IMR-90 (cell line): Measurements from ENCODE around the gene ATP13A5. TPM values are rescaled to one million over a fixed set of nuclear protein-coding genes. Genes with fewer than 3 reads are reported as not detected.

Source experiments
- ATAC-seq: fragments of 200-7000 bp; cut with Tn5 transposase; 2 replicates; pipeline ENCODE4 v1.9.1; 2020; ENCODE audit warnings: low read depth, mild to moderate bottlenecking, moderate library complexity
- BruUV-seq: library from RNA; stranded (reverse); fragments of 400-500 nt; replicated peaks from 2 replicates; lab custom pipeline; 2021; lab: Mats Ljungman, UMichigan
- CTCF ChIA-PET: fragments of 300-600 bp; formaldehyde crosslinking; extraction: SDS; loops from one replicate; lab custom pipeline; 2021; ENCODE audit warnings: antibody characterized with exemption; lab: Yijun Ruan, JAX
- POLR2A ChIA-PET: fragments of 300-600 bp; sonication (Branson Sonifier 250); formaldehyde crosslinking; loops from one replicate; lab custom pipeline; 2022; ENCODE audit warnings: antibody characterized with exemption; ENCODE audit not compliant: unreplicated experiment; lab: Charles Lee
- DNase-seq: peaks from one replicate; pipeline ENCODE4 v3.0.0; 2013
- H2AFZ ChIP-seq: replicated peaks from 2 replicates; pipeline ENCODE3; 2013; ENCODE audit warnings: low read length, mild to moderate bottlenecking; ENCODE audit not compliant: poor library complexity
- H2AK5ac ChIP-seq: 2 replicates; pipeline ENCODE4 v1.6.1; 2013; ENCODE audit warnings: low read depth, low read length, inconsistent platforms
- H2AK9ac ChIP-seq: replicated peaks from 2 replicates; pipeline ENCODE3; 2013; ENCODE audit warnings: mild to moderate bottlenecking, low read depth, low read length, moderate library complexity; ENCODE audit not compliant: poor library complexity
- H2BK120ac ChIP-seq: 2 replicates; pipeline ENCODE4 v1.6.1; 2013; ENCODE audit warnings: low read depth, low read length, inconsistent platforms
- H2BK15ac ChIP-seq: 3 replicates; pipeline ENCODE4 v1.6.1; 2013; ENCODE audit warnings: low read depth, low read length, inconsistent platforms
- H2BK20ac ChIP-seq: 2 replicates; pipeline ENCODE4 v1.6.1; 2013; ENCODE audit warnings: low read depth, mild to moderate bottlenecking, inconsistent platforms, low read length, moderate library complexity
- H2BK5ac ChIP-seq: 2 replicates; pipeline ENCODE4 v1.6.1; 2013; ENCODE audit warnings: mild to moderate bottlenecking, low read depth, low read length, inconsistent platforms; ENCODE audit not compliant: poor library complexity, severe bottlenecking
- H3K14ac ChIP-seq: replicated peaks from 2 replicates; pipeline ENCODE4 v1.6.1; 2013; ENCODE audit warnings: low read depth, low read length, inconsistent platforms
- H3K18ac ChIP-seq: 2 replicates; pipeline ENCODE4 v1.6.1; 2013; ENCODE audit warnings: low read depth, low read length, control low read depth
- H3K23ac ChIP-seq: 2 replicates; pipeline ENCODE4 v1.6.1; 2013; ENCODE audit warnings: low read depth, low read length, inconsistent platforms
- H3K27ac ChIP-seq: 2 replicates; pipeline ENCODE4 v1.5.1; 2013; ENCODE audit warnings: mild to moderate bottlenecking, control low read depth, low read length; ENCODE audit not compliant: insufficient read depth
- H3K27me3 ChIP-seq: 2 replicates; pipeline ENCODE4 v1.6.1; 2013; ENCODE audit warnings: low read length; ENCODE audit not compliant: control insufficient read depth, insufficient read depth
- H3K36me3 ChIP-seq: 2 replicates; pipeline ENCODE4 v1.6.1; 2013; ENCODE audit warnings: low read length, mixed read lengths; ENCODE audit not compliant: control insufficient read depth, insufficient read depth
- H3K4ac ChIP-seq: 2 replicates; pipeline ENCODE4 v1.6.1; 2013; ENCODE audit warnings: low read depth, low read length, inconsistent platforms
- H3K4me1 ChIP-seq: 2 replicates; pipeline ENCODE4 v1.6.1; 2013; ENCODE audit warnings: low read length, mixed read lengths; ENCODE audit not compliant: control insufficient read depth, insufficient read depth
- H3K4me2 ChIP-seq: 2 replicates; pipeline ENCODE4 v1.6.1; 2013; ENCODE audit warnings: low read depth, mild to moderate bottlenecking, control low read depth, low read length, moderate library complexity
- H3K4me3 ChIP-seq: 2 replicates; pipeline ENCODE4 v1.5.1; 2013; ENCODE audit warnings: low read depth, mild to moderate bottlenecking, control low read depth, low read length, moderate library complexity; ENCODE audit not compliant: insufficient read depth
- H3K56ac ChIP-seq: 2 replicates; pipeline ENCODE4 v1.6.1; 2013; ENCODE audit warnings: low read length, inconsistent platforms; ENCODE audit not compliant: insufficient read depth; ENCODE audit errors: extremely low read depth
- H3K79me1 ChIP-seq, 2 experiments: 2 replicates each; pipeline ENCODE4 v1.6.1; 2013; ENCODE audit warnings: low read length in 2 of 2, inconsistent platforms in 1 of 2, low read depth in 1 of 2
- H3K9ac ChIP-seq: 2 replicates; pipeline ENCODE4 v1.6.1; 2013; ENCODE audit warnings: low read depth, low read length, control low read depth
- H3K9me1 ChIP-seq: 2 replicates; pipeline ENCODE4 v1.6.1; 2013; ENCODE audit warnings: low read length, inconsistent platforms; ENCODE audit not compliant: insufficient read depth
- H3K9me3 ChIP-seq: 2 replicates; pipeline ENCODE4 v1.6.1; 2013; ENCODE audit warnings: low read length; ENCODE audit not compliant: control insufficient read depth, insufficient read depth
- H4K20me1 ChIP-seq: 2 replicates; pipeline ENCODE4 v1.6.1; 2013; ENCODE audit warnings: low read length, inconsistent platforms; ENCODE audit not compliant: insufficient read depth
- H4K5ac ChIP-seq: 2 replicates; pipeline ENCODE4 v1.6.1; 2013; ENCODE audit warnings: mild to moderate bottlenecking, low read depth, low read length, control low read depth
- H4K8ac ChIP-seq, 2 experiments: 2 replicates each; pipeline ENCODE4 v1.6.1; 2013; ENCODE audit warnings: low read depth in 2 of 2, low read length in 2 of 2, control low read depth in 1 of 2, inconsistent platforms in 1 of 2
- H4K91ac ChIP-seq: 2 replicates; pipeline ENCODE4 v1.6.1; 2013; ENCODE audit warnings: low read depth, low read length, inconsistent platforms; ENCODE audit not compliant: insufficient read depth
- CHD1 ChIP-seq: IDR thresholded peaks from 2 replicates; pipeline ENCODE4 v1.6.1; 2012; ENCODE audit warnings: low read depth, low read length, improper control_type of control experiment
- ELK1 ChIP-seq: fragments of 150-350 bp; IDR thresholded peaks from 2 replicates; pipeline ENCODE4 v1.6.1; 2016; ENCODE audit warnings: low read depth, mild to moderate bottlenecking, low read length, moderate library complexity, borderline replicate concordance
- FOS ChIP-seq: fragments of 150-350 bp; IDR thresholded peaks from 2 replicates; pipeline ENCODE4 v1.6.1; 2016; ENCODE audit warnings: low read depth, low read length
- MAFK ChIP-seq: IDR thresholded peaks from 2 replicates; pipeline ENCODE4 v1.6.1; 2012; ENCODE audit warnings: low read depth, low read length, improper control_type of control experiment
- NFE2L2 ChIP-seq: fragments of 150-350 bp; IDR thresholded peaks from 2 replicates; pipeline ENCODE4 v1.6.1; 2016; ENCODE audit warnings: low read depth, mild to moderate bottlenecking, low read length
- RAD21 ChIP-seq: IDR thresholded peaks from 2 replicates; pipeline ENCODE4 v1.6.1; 2012; ENCODE audit warnings: low read length, improper control_type of control experiment
- RCOR1 ChIP-seq: IDR thresholded peaks from 2 replicates; pipeline ENCODE4 v1.6.1; 2012; ENCODE audit warnings: mild to moderate bottlenecking, low read length, improper control_type of control experiment; ENCODE audit not compliant: insufficient replicate concordance
- RFX5 ChIP-seq: IDR thresholded peaks from 2 replicates; pipeline ENCODE4 v1.8.0; 2012; ENCODE audit warnings: low read depth, mild to moderate bottlenecking, low read length, moderate library complexity
- WGBS, 2 experiments: methylation state at CpG; one replicate each; pipeline versions ENCODE4 v1.1.5 to v1.1.7; 2013; ENCODE audit warnings: missing lambda C conversion rate in 2 of 2; ENCODE audit not compliant: insufficient read length in 1 of 2; ENCODE audit errors: extremely low coverage in 2 of 2; 5-methylcytosine and 5-hydroxymethylcytosine counted together
- dilution Hi-C: fragments of 300-500 bp; cut with HindIII; formaldehyde crosslinking; loops from one replicate; pipeline ENCODE4 v1.14.3; 2018; ENCODE audit warnings: low sequenced_read_pairs; ENCODE audit not compliant: unreplicated experiment
- in situ Hi-C: fragments of 300-500 bp; cut with MboI; formaldehyde crosslinking; loops from 3 replicates; pipeline ENCODE4 v1.14.3; 2019; ENCODE audit warnings: low sequenced_read_pairs, inconsistent platforms, mixed read lengths
- intact Hi-C: fragments of 100-400 bp; cut with micrococcal nuclease; formaldehyde crosslinking; loops from 2 replicates; pipeline ENCODE4 v1.10.0; 2022
- polyA plus RNA-seq, 3 experiments: library from polyadenylated mRNA; depleted of rRNA; stranded (reverse); fragments of >200 nt; gene quantifications; 2 replicates each; pipeline ENCODE4 v1.2.3, GENCODE V29; 2012; ENCODE audit warnings: low replicate concordance in 1 of 3
- total RNA-seq: library from RNA; depleted of rRNA; stranded (reverse); fragments of >200 nt; gene quantifications from 2 replicates; pipeline ENCODE4 v1.2.3, GENCODE V29; 2012
- TF ChIP-seq, protein P1 (sequence below): conservative IDR thresholded peaks from 2 replicates; pipeline ENCODE4 v1.5.1; 2012; ENCODE audit warnings: mild to moderate bottlenecking, low read depth, low read length, improper control_type of control experiment

Gene ATP13A5
- total and polyA plus RNA-seq, 2 of the 4 experiments (the other 2 are of a cell fraction), result not detected

DNA sequence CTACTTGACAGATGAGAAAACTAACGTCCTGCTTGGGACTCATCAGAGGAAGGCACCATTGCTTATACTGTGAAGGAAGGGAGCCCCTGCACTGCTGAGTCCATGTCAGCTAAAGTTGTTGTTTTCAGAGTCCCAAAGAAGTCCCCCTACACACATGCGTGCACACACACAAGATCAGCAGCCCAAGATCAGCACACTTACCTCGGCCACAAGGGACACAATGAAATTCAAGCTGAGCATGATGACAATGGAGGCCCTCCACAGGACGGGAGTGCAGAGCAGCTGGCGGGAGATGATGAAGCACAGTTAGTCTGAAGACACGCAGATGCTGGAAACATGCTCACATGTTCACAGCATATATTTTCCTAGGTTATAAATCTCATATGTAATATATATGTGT lies 28.6 kb upstream of the ATP13A5 start:
- Histone ChIP-seq H3K9me1 (no peaks in the 10 kb centered on the region), H2AFZ (no peak overlapping the region), H3K79me1 (no peaks in the 10 kb centered on the region), H3K9me3 (peaks cover 12% of the 10 kb centered on the region), H2BK20ac (no peak overlapping the region), H2AK5ac (no peak overlapping the region), H3K9ac (no peak overlapping the region), H3K4me2 (no peak overlapping the region), H3K4ac (no peak overlapping the region), H4K91ac (no peak overlapping the region), H3K4me3 (no peak overlapping the region), H3K14ac (no peak overlapping the region), H2BK15ac (no peak overlapping the region), H4K20me1 (no peaks in the 10 kb centered on the region), H3K23ac (no peak overlapping the region), H2BK120ac (no peak overlapping the region), H3K4me1 (no peaks in the 10 kb centered on the region), H3K56ac (no peak overlapping the region), H2AK9ac (peak overlapping the region; percentile 26), H3K18ac (no peak overlapping the region), H2BK5ac (no peak overlapping the region), H4K5ac (no peak overlapping the region), H3K36me3 (no peaks in the 10 kb centered on the region), H3K27ac (no peak overlapping the region), H4K8ac (no peak overlapping the region), H3K27me3 (no peaks in the 10 kb centered on the region)
- dilution Hi-C loops (no loop called here), in situ Hi-C loops (no loop called here), intact Hi-C loops (no loop called here)
- POLR2A ChIA-PET, result no interaction called here
- ATAC-seq (no peak), DNase-seq (no peak)
- WGBS, 2 experiments, result 40% methylated on average over 1 of the region's 6 CpGs; no CpG with 5 or more reads in 1 of the 2 experiments
- no TSS peak for BruUV-seq
- CTCF ChIA-PET, result no interaction called here
- TF ChIP-seq RAD21 (no peak), FOS (no peak), RCOR1 (no peak), RFX5 (no peak), MAFK (no peak), NFE2L2 (no peak), ELK1 (no peak), CHD1 (no peak)
- TF ChIP-seq, protein P1, sequence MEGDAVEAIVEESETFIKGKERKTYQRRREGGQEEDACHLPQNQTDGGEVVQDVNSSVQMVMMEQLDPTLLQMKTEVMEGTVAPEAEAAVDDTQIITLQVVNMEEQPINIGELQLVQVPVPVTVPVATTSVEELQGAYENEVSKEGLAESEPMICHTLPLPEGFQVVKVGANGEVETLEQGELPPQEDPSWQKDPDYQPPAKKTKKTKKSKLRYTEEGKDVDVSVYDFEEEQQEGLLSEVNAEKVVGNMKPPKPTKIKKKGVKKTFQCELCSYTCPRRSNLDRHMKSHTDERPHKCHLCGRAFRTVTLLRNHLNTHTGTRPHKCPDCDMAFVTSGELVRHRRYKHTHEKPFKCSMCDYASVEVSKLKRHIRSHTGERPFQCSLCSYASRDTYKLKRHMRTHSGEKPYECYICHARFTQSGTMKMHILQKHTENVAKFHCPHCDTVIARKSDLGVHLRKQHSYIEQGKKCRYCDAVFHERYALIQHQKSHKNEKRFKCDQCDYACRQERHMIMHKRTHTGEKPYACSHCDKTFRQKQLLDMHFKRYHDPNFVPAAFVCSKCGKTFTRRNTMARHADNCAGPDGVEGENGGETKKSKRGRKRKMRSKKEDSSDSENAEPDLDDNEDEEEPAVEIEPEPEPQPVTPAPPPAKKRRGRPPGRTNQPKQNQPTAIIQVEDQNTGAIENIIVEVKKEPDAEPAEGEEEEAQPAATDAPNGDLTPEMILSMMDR, result no peak
